ENCODE measurements around the gene OR2T8.
"Not testable (repeated sequence)": the region's sequence is repeated elsewhere in the genome, so short reads cannot be mapped to it uniquely, and the experiment has no call there.

OR2T8 gene

DNA sequence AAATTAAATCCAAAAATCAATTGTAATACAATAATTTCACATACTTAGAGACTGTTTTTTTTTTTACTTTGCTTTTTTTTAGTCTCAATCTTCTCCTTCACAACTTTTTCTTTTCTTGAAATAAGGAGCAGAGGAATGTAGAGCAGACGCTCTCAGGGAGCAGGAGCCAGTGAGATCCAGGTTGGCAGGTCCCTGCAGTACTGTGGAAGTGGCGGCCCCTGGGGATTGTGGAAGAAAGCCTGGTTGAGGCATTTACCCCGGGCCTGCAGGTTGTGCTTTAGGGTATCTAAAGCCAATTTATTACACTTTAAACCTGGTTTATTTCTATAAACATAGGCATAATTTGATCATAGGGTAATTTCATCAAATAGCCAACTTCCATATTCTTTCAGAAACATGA, 3.9 kb downstream of the OR2T8 start:
- DNase-seq (ENCODE audit: low spot score), result no peak
- in situ Hi-C loops (cut with MboI; ENCODE audit: low sequenced_read_pairs, unreplicated experiment), result no loop called here
- TF ChIP-seq, protein P1, sequence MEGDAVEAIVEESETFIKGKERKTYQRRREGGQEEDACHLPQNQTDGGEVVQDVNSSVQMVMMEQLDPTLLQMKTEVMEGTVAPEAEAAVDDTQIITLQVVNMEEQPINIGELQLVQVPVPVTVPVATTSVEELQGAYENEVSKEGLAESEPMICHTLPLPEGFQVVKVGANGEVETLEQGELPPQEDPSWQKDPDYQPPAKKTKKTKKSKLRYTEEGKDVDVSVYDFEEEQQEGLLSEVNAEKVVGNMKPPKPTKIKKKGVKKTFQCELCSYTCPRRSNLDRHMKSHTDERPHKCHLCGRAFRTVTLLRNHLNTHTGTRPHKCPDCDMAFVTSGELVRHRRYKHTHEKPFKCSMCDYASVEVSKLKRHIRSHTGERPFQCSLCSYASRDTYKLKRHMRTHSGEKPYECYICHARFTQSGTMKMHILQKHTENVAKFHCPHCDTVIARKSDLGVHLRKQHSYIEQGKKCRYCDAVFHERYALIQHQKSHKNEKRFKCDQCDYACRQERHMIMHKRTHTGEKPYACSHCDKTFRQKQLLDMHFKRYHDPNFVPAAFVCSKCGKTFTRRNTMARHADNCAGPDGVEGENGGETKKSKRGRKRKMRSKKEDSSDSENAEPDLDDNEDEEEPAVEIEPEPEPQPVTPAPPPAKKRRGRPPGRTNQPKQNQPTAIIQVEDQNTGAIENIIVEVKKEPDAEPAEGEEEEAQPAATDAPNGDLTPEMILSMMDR (IDR thresholded peaks at IDR 0.05; ENCODE audit: borderline replicate concordance, control extremely low read depth, extremely low read depth, insufficient read depth, missing control alignments), result no peak

- TF ChIP-seq, protein P1 (IDR thresholded peaks at IDR 0.05; ENCODE audit: borderline replicate concordance, control extremely low read depth, extremely low read depth, insufficient read depth, missing control alignments), result no peak
- DNase-seq (ENCODE audit: low spot score), result no peak
- in situ Hi-C loops (cut with MboI; ENCODE audit: low sequenced_read_pairs, unreplicated experiment), result no loop called here
Measured at GRCh38 chr1:247924868-247925267, 4.8 kb downstream of the OR2T8 start, which contains the start of gene OR2AJ1. OR2AJ1 (plus strand) TSS chr1:247924889; CDS start chr1:247933769, 8,880 bp downstream.

GRCh38 chr1:247933989-247934388, 13.9 kb downstream of the OR2T8 start:
- DNase-seq (ENCODE audit: low spot score), result no peak
- in situ Hi-C loops (cut with MboI; ENCODE audit: low sequenced_read_pairs, unreplicated experiment), result no loop called here
- TF ChIP-seq, protein P1 (IDR thresholded peaks at IDR 0.05; ENCODE audit: borderline replicate concordance, control extremely low read depth, extremely low read depth, insufficient read depth, missing control alignments), result no peak

DNA sequence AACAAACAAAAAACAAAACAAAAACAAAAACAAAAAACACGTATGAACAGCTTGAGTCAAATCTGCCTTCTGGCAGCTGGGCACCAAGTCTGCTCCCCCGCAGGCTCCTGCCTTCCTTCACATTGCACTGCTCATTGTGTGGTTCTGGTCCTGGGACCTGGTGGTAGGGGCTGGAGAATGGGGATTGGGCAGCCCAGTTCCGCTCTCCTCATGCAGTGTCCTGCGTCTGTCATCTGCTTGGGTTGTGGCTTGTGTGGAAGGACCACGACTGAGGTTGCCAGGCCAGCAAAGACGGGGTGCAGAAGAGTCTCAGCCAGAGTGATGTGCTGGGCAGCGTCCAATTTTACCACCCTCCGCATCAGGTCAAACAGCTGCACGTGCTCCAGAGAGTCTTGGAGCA, 15.7 kb downstream of the OR2T8 start:
- no peak for DNase-seq (ENCODE audit: low spot score)
- in situ Hi-C loops (cut with MboI; ENCODE audit: low sequenced_read_pairs, unreplicated experiment), result no loop called here
- TF ChIP-seq, protein P1 (IDR thresholded peaks at IDR 0.05; ENCODE audit: borderline replicate concordance, control extremely low read depth, extremely low read depth, insufficient read depth, missing control alignments), result no peak

GRCh38 chr1:247936415-247936814, 16.4 kb downstream of the OR2T8 start:
- no peak for DNase-seq (ENCODE audit: low spot score)
- TF ChIP-seq, protein P1 (IDR thresholded peaks at IDR 0.05; ENCODE audit: borderline replicate concordance, control extremely low read depth, extremely low read depth, insufficient read depth, missing control alignments), result no peak
- in situ Hi-C loops (cut with MboI; ENCODE audit: low sequenced_read_pairs, unreplicated experiment), result no loop called here

- peak; percentile 84 for DNase-seq (ENCODE audit: low spot score)
- in situ Hi-C loops (cut with MboI; ENCODE audit: low sequenced_read_pairs, unreplicated experiment), result not testable (repeated sequence)
Measured at GRCh38 chr1:247936965-247937734, 17.1 kb downstream of the OR2T8 start.

DNA sequence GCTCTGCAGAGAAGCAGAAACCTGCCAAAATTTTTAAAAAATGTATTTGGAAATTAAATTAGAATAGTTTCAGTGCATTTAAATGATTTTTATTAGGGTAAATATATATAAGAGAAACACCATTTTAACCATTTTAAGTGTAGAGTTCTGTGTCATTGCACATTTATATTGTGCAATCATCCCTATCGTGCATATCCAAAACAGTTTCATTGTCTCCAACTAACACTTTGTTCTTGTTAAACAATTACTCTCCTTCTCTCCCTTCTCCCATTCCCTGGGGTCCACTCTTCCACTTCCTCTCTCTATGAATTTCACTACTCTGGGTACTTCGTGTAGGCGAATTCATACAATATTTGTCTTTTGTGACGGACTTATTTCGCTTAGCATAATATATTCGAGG, 22.6 kb downstream of the OR2T8 start:
- in situ Hi-C loops (cut with MboI; ENCODE audit: low sequenced_read_pairs, unreplicated experiment), result no loop called here
- TF ChIP-seq, protein P1 (IDR thresholded peaks at IDR 0.05; ENCODE audit: borderline replicate concordance, control extremely low read depth, extremely low read depth, insufficient read depth, missing control alignments), result no peak
- no peak for DNase-seq (ENCODE audit: low spot score)

All from GM13976 (cell line).